Measurements from ENCODE around the gene ANGPTL5. TPM values are rescaled to one million over a fixed set of nuclear protein-coding genes. Genes with fewer than 3 reads are reported as not detected.

Gene ANGPTL5
- total and polyA plus RNA-seq, 4 donors = not detected

DNA sequence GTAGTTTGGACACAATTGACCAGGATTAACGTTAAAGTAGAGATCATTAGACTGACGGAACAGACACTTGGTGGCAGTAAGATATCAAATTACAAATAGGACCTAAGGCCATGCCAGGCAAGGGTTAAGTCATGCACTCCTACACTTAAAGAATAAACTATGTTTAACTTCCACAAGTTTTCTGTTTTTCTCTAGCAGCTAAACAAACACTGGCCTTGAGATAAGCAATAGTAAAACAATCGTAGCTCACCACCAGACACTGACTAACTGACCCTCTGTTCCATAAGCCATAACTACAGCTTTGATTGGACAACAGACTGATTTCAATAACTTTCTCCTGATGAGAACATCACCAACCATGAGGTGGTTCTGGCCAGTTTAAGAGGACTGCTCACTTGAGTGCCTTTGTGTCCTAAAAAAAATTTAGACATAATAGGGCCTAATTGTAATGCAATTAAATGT lies 3.5 kb downstream of the ANGPTL5 start:
- H3K9ac ChIP-seq (ENCODE audit: low read depth in 1 of 2, low read length in 2 of 2) = no peak overlapping the region
- H3K4me1 ChIP-seq (ENCODE audit: control insufficient read depth in 4 of 4, insufficient read depth in 4 of 4, low read length in 3 of 4) = peaks cover 0 to 15% (median 10%) of the 10 kb centered on the region in 4 donors
- no peak overlapping the region for H3K27ac ChIP-seq (ENCODE audit: low read depth in 1 of 2, low read length in 2 of 2)
- no peak for TF ChIP-seq JUND (IDR thresholded peaks at IDR 0.05)
- TF ChIP-seq HNF4A (conservative IDR thresholded peaks at IDR 0.05) = no peak
- TF ChIP-seq, protein P1, sequence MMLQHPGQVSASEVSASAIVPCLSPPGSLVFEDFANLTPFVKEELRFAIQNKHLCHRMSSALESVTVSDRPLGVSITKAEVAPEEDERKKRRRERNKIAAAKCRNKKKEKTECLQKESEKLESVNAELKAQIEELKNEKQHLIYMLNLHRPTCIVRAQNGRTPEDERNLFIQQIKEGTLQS (IDR thresholded peaks at IDR 0.05) = no peak
- no peak for TF ChIP-seq TAF1 (conservative IDR thresholded peaks at IDR 0.05)
- no peak for TF ChIP-seq REST (IDR thresholded peaks at IDR 0.05)
- TF ChIP-seq FOXA2 (IDR thresholded peaks at IDR 0.05) = no peak
- TF ChIP-seq NR2F2 (IDR thresholded peaks at IDR 0.05) = no peak
- TF ChIP-seq, protein P2, sequence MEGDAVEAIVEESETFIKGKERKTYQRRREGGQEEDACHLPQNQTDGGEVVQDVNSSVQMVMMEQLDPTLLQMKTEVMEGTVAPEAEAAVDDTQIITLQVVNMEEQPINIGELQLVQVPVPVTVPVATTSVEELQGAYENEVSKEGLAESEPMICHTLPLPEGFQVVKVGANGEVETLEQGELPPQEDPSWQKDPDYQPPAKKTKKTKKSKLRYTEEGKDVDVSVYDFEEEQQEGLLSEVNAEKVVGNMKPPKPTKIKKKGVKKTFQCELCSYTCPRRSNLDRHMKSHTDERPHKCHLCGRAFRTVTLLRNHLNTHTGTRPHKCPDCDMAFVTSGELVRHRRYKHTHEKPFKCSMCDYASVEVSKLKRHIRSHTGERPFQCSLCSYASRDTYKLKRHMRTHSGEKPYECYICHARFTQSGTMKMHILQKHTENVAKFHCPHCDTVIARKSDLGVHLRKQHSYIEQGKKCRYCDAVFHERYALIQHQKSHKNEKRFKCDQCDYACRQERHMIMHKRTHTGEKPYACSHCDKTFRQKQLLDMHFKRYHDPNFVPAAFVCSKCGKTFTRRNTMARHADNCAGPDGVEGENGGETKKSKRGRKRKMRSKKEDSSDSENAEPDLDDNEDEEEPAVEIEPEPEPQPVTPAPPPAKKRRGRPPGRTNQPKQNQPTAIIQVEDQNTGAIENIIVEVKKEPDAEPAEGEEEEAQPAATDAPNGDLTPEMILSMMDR (IDR thresholded peaks at IDR 0.05; ENCODE audit: low read depth, low read length, missing input control) = no peak
- TF ChIP-seq GABPA (IDR thresholded peaks at IDR 0.05 in 1 of 2, conservative IDR thresholded peaks at IDR 0.05 in 1 of 2) = no peak
- TF ChIP-seq, protein P3, sequence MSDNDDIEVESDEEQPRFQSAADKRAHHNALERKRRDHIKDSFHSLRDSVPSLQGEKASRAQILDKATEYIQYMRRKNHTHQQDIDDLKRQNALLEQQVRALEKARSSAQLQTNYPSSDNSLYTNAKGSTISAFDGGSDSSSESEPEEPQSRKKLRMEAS (IDR thresholded peaks at IDR 0.05) = no peak
- no peak for TF ChIP-seq FOXA1 (IDR thresholded peaks at IDR 0.05)
- TF ChIP-seq SP1 (IDR thresholded peaks at IDR 0.05) = no peak
- no peak for TF ChIP-seq EGR1 (IDR thresholded peaks at IDR 0.05; ENCODE audit: low read depth in 2 of 2)
- no peak for TF ChIP-seq HNF4G (IDR thresholded peaks at IDR 0.05)
- TF ChIP-seq, protein P4, sequence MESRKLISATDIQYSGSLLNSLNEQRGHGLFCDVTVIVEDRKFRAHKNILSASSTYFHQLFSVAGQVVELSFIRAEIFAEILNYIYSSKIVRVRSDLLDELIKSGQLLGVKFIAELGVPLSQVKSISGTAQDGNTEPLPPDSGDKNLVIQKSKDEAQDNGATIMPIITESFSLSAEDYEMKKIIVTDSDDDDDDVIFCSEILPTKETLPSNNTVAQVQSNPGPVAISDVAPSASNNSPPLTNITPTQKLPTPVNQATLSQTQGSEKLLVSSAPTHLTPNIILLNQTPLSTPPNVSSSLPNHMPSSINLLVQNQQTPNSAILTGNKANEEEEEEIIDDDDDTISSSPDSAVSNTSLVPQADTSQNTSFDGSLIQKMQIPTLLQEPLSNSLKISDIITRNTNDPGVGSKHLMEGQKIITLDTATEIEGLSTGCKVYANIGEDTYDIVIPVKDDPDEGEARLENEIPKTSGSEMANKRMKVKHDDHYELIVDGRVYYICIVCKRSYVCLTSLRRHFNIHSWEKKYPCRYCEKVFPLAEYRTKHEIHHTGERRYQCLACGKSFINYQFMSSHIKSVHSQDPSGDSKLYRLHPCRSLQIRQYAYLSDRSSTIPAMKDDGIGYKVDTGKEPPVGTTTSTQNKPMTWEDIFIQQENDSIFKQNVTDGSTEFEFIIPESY (IDR thresholded peaks at IDR 0.05) = no peak
- no peak for TF ChIP-seq RAD21 (IDR thresholded peaks at IDR 0.05)
- TF ChIP-seq YY1 (IDR thresholded peaks at IDR 0.05) = no peak
- TF ChIP-seq RXRA (IDR thresholded peaks at IDR 0.05) = no peak
- H3K27me3 ChIP-seq (ENCODE audit: control insufficient read depth in 4 of 4, insufficient read depth in 4 of 4, low read length in 3 of 4) = no peaks in the 10 kb centered on the region
- H3K4me3 ChIP-seq (ENCODE audit: low read depth in 1 of 3, low read length in 3 of 3) = no peak overlapping the region
- H3K9me3 ChIP-seq (ENCODE audit: control insufficient read depth in 4 of 4, low read length in 3 of 4) = no peaks in the 10 kb centered on the region
- DNase-seq (ENCODE audit: low spot score) = no peak
- WGBS = 39% methylated on average over 3 of the region's 3 CpGs
- no peaks in the 10 kb centered on the region for H3K36me3 ChIP-seq (ENCODE audit: control insufficient read depth in 4 of 4, insufficient read depth in 3 of 4, low read depth in 1 of 4, low read length in 3 of 4)
